ENCODE measurements around the gene FAM181A.

- TF ChIP-seq EZH2 (IDR thresholded peaks at IDR 0.05; ENCODE audit: insufficient read depth, poor library complexity, severe bottlenecking): no peak
- TF ChIP-seq EZH2phosphoT487 (IDR thresholded peaks at IDR 0.05; ENCODE audit: insufficient read depth, low read depth): no peak
These were observed 24.7 kb downstream of the FAM181A start for GRCh38 chr14:93951635-93952540.
